ENCODE data around the gene ZKSCAN4. TPM values are rescaled to one million over a fixed set of nuclear protein-coding genes. Genes with fewer than 3 reads are reported as not detected.

Gene ZKSCAN4
- polyA plus RNA-seq, 1 of the 3 experiments (the other 2 are of a cell fraction), result 2.9 TPM

- peak overlapping the region; percentile 42 to 57 for H3K4me3 ChIP-seq (ENCODE audit: low read depth in 2 of 2, low read length in 1 of 2)
- H3K4me2 ChIP-seq, result peak overlapping the region; percentile 76
- CTCF ChIA-PET, result no interaction called here
- H3K27me3 ChIP-seq (ENCODE audit: insufficient read depth), result peaks cover 52% of the 10 kb centered on the region; the same call in 1 of the 2 replicates
- no peaks in the 10 kb centered on the region for H3K9me3 ChIP-seq
- H3K79me2 ChIP-seq (ENCODE audit: insufficient read depth), result no peaks in the 10 kb centered on the region
- no peaks in the 10 kb centered on the region for H3K9me2 ChIP-seq
- POLR2A ChIA-PET, result no interaction called here
- H4K20me1 ChIP-seq (ENCODE audit: insufficient read depth), result no peaks in the 10 kb centered on the region
- DNase-seq, result no peak
- no peak overlapping the region for H3K27ac ChIP-seq (ENCODE audit: low read depth in 2 of 2, low read length in 1 of 2)
- H3K4me1 ChIP-seq (ENCODE audit: control insufficient read depth in 1 of 2, insufficient read depth in 2 of 2, low read depth in 1 of 2, low read length in 1 of 2), result peaks cover 0 to 15% of the 10 kb centered on the region in 2 experiments; a peak in 3 of 4 replicates
- no peaks in the 10 kb centered on the region for H3K36me3 ChIP-seq (replicated peaks in 1 of 2; ENCODE audit: control insufficient read depth in 1 of 2, insufficient read depth in 2 of 2, low read length in 1 of 2)
- WGBS (ENCODE audit: low lambda C conversion rate), result 11% methylated on average over 23 of the region's 23 CpGs
- TF ChIP-seq GABPA (IDR thresholded peaks at IDR 0.05; ENCODE audit: low read depth) (no peak), ELF1 (IDR thresholded peaks at IDR 0.05) (no peak), RXRA (IDR thresholded peaks at IDR 0.05; ENCODE audit: borderline replicate concordance, low read depth) (no peak), POLR2AphosphoS5 (IDR thresholded peaks at IDR 0.05; ENCODE audit: low read depth, low read length) (no peak), PBX3 (IDR thresholded peaks at IDR 0.05) (no peak), RFX5 (IDR thresholded peaks at IDR 0.05; ENCODE audit: low read length) (no peak), MAX (IDR thresholded peaks at IDR 0.05; ENCODE audit: low read depth) (no peak), RCOR1 (IDR thresholded peaks at IDR 0.05; ENCODE audit: low read length) (no peak)
- TF ChIP-seq, protein P1, sequence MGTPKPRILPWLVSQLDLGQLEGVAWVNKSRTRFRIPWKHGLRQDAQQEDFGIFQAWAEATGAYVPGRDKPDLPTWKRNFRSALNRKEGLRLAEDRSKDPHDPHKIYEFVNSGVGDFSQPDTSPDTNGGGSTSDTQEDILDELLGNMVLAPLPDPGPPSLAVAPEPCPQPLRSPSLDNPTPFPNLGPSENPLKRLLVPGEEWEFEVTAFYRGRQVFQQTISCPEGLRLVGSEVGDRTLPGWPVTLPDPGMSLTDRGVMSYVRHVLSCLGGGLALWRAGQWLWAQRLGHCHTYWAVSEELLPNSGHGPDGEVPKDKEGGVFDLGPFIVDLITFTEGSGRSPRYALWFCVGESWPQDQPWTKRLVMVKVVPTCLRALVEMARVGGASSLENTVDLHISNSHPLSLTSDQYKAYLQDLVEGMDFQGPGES (IDR thresholded peaks at IDR 0.05; ENCODE audit: low read depth, low read length), result no peak
- TF ChIP-seq, protein P2, sequence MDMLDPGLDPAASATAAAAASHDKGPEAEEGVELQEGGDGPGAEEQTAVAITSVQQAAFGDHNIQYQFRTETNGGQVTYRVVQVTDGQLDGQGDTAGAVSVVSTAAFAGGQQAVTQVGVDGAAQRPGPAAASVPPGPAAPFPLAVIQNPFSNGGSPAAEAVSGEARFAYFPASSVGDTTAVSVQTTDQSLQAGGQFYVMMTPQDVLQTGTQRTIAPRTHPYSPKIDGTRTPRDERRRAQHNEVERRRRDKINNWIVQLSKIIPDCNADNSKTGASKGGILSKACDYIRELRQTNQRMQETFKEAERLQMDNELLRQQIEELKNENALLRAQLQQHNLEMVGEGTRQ (IDR thresholded peaks at IDR 0.05; ENCODE audit: borderline replicate concordance, low read depth, low read length), result no peak
- H3K9ac ChIP-seq, result no peak overlapping the region
- peak overlapping the region; percentile 86 for H2AFZ ChIP-seq (ENCODE audit: low read depth)
- peaks cover under 1% of the 10 kb centered on the region for H3F3A ChIP-seq (replicated peaks; ENCODE audit: insufficient read depth)
These were observed 43.9 kb downstream of the ZKSCAN4 start for GRCh38 chr6:28208111-28208659.

- Histone ChIP-seq H3K79me2 (ENCODE audit: insufficient read depth) (no peaks in the 10 kb centered on the region), H3K4me3 (ENCODE audit: low read depth in 2 of 2, low read length in 1 of 2) (peak overlapping the region; percentile 42 to 57), H3F3A (replicated peaks; ENCODE audit: insufficient read depth) (no peaks in the 10 kb centered on the region), H3K4me2 (peak overlapping the region; percentile 76), H3K36me3 (replicated peaks in 1 of 2; ENCODE audit: control insufficient read depth in 1 of 2, insufficient read depth in 2 of 2, low read length in 1 of 2) (no peaks in the 10 kb centered on the region), H3K9me3 (no peaks in the 10 kb centered on the region), H2AFZ (ENCODE audit: low read depth) (peak overlapping the region; percentile 86), H4K20me1 (ENCODE audit: insufficient read depth) (no peaks in the 10 kb centered on the region), H3K9ac (no peak overlapping the region), H3K27ac (ENCODE audit: low read depth in 2 of 2, low read length in 1 of 2) (no peak overlapping the region), H3K4me1 (ENCODE audit: control insufficient read depth in 1 of 2, insufficient read depth in 2 of 2, low read depth in 1 of 2, low read length in 1 of 2) (peaks cover 0 to 15% of the 10 kb centered on the region in 2 experiments; a peak in 2 of 4 replicates), H3K9me2 (no peaks in the 10 kb centered on the region), H3K27me3 (ENCODE audit: insufficient read depth) (peaks cover 52% of the 10 kb centered on the region; the same call in 1 of the 2 replicates)
- TF ChIP-seq MAX (IDR thresholded peaks at IDR 0.05; ENCODE audit: low read depth), result 0 out of 2 replicates have a peak, but pooled peaks have one; percentile 9
- no peak for TF ChIP-seq FOSL2 (IDR thresholded peaks at IDR 0.05; ENCODE audit: borderline replicate concordance, low read depth)
- peak; percentile 42 for DNase-seq
- ChIA-PET CTCF (no interaction called here), POLR2A (interaction anchor here (0.7 kb wide), 2 partner anchors 11 to 45 kb away, joined by 3 read pairs; no protein-coding TSS in a partner anchor)
- WGBS (ENCODE audit: low lambda C conversion rate), result 5% methylated on average over 32 of the region's 35 CpGs
These were observed 44.5 kb downstream of the ZKSCAN4 start for GRCh38 chr6:28207510-28208110.

All from SK-N-SH (cell line).